Measurements from ENCODE around the gene GNL1. TPM values are rescaled to one million over a fixed set of nuclear protein-coding genes. Genes with fewer than 3 reads are reported as not detected.
"Not testable (repeated sequence)": the region's sequence is repeated elsewhere in the genome, so short reads cannot be mapped to it uniquely, and the experiment has no call there.

The GNL1 gene
- total RNA-seq, 1 experiment from 2014 or later = 34.7 TPM

GRCh38 chr6:30533460-30534294, 22.6 kb downstream of the GNL1 start:
- H3K4me3 ChIP-seq (ENCODE audit: low read length) = no peak overlapping the region
- no peak for ATAC-seq
- no peaks in the 10 kb centered on the region for H3K27me3 ChIP-seq (ENCODE audit: low read length)
- no peaks in the 10 kb centered on the region for H3K9me2 ChIP-seq (replicated peaks; ENCODE audit: low read length)
- H3K27ac ChIP-seq (ENCODE audit: low read length) = no peak overlapping the region
- no peaks in the 10 kb centered on the region for H3F3A ChIP-seq (ENCODE audit: low read length, unreplicated experiment)
- TF ChIP-seq EZH2phosphoT487 (IDR thresholded peaks at IDR 0.05; ENCODE audit: borderline replicate concordance, low read length) (no peak), EZH2 (IDR thresholded peaks at IDR 0.05; ENCODE audit: low read length, unreplicated experiment) (no peak)
- TF ChIP-seq, protein P1, sequence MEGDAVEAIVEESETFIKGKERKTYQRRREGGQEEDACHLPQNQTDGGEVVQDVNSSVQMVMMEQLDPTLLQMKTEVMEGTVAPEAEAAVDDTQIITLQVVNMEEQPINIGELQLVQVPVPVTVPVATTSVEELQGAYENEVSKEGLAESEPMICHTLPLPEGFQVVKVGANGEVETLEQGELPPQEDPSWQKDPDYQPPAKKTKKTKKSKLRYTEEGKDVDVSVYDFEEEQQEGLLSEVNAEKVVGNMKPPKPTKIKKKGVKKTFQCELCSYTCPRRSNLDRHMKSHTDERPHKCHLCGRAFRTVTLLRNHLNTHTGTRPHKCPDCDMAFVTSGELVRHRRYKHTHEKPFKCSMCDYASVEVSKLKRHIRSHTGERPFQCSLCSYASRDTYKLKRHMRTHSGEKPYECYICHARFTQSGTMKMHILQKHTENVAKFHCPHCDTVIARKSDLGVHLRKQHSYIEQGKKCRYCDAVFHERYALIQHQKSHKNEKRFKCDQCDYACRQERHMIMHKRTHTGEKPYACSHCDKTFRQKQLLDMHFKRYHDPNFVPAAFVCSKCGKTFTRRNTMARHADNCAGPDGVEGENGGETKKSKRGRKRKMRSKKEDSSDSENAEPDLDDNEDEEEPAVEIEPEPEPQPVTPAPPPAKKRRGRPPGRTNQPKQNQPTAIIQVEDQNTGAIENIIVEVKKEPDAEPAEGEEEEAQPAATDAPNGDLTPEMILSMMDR (conservative IDR thresholded peaks at IDR 0.05; ENCODE audit: low read depth, low read length) = no peak
- no peak for DNase-seq
- H2AFZ ChIP-seq (ENCODE audit: low read length) = no peak overlapping the region
- no peak overlapping the region for H3K9ac ChIP-seq (ENCODE audit: low read length)
- H3K36me3 ChIP-seq (ENCODE audit: low read depth, low read length) = no peaks in the 10 kb centered on the region
- peaks cover 19% of the 10 kb centered on the region for H3K4me1 ChIP-seq (ENCODE audit: insufficient read depth, low read length)
- H3K4me2 ChIP-seq (ENCODE audit: low read length) = no peak overlapping the region
- POLR2A ChIA-PET (ENCODE audit: unreplicated experiment) = no interaction called here
- CTCF ChIA-PET = no interaction called here
- no TSS peak for BruUV-seq (replicated peaks)
- intact Hi-C loops (cut with micrococcal nuclease) = no loop called here
- H3K9me3 ChIP-seq (ENCODE audit: low read length) = no peaks in the 10 kb centered on the region
- H3K79me2 ChIP-seq (ENCODE audit: low read length) = no peaks in the 10 kb centered on the region
- no peaks in the 10 kb centered on the region for H4K20me1 ChIP-seq (ENCODE audit: low read length)

GRCh38 chr6:30530014-30530413, 26.3 kb downstream of the GNL1 start:
- Histone ChIP-seq H3K9me3 (ENCODE audit: low read length) (no peaks in the 10 kb centered on the region), H3K79me2 (ENCODE audit: low read length) (no peaks in the 10 kb centered on the region), H3K27me3 (ENCODE audit: low read length) (no peaks in the 10 kb centered on the region), H3K9me2 (replicated peaks; ENCODE audit: low read length) (no peaks in the 10 kb centered on the region), H3K27ac (ENCODE audit: low read length) (peak overlapping the region; percentile 17), H4K20me1 (ENCODE audit: low read length) (no peaks in the 10 kb centered on the region), H3K4me3 (ENCODE audit: low read length) (no peak overlapping the region), H3F3A (ENCODE audit: low read length, unreplicated experiment) (no peaks in the 10 kb centered on the region), H3K4me2 (ENCODE audit: low read length) (peak overlapping the region; percentile 23; the same call in 1 of the 2 replicates), H2AFZ (ENCODE audit: low read length) (0 out of 2 replicates have a peak overlapping the region, but pooled peaks have one; percentile 1), H3K9ac (ENCODE audit: low read length) (no peak overlapping the region), H3K36me3 (ENCODE audit: low read depth, low read length) (no peaks in the 10 kb centered on the region), H3K4me1 (ENCODE audit: insufficient read depth, low read length) (peaks cover 30% of the 10 kb centered on the region)
- CTCF ChIA-PET = interaction anchor here (0.6 kb wide), 1 partner anchor 17 kb away, joined by 4 read pairs; no protein-coding TSS in a partner anchor
- no TSS peak for BruUV-seq (replicated peaks)
- TF ChIP-seq EZH2 (IDR thresholded peaks at IDR 0.05; ENCODE audit: low read length, unreplicated experiment) (no peak), EZH2phosphoT487 (IDR thresholded peaks at IDR 0.05; ENCODE audit: borderline replicate concordance, low read length) (no peak)
- TF ChIP-seq, protein P1 (conservative IDR thresholded peaks at IDR 0.05; ENCODE audit: low read depth, low read length) = no peak
- no peak for ATAC-seq
- intact Hi-C loops (cut with micrococcal nuclease) = no loop called here
- peak; percentile 26 for DNase-seq
- POLR2A ChIA-PET (ENCODE audit: unreplicated experiment) = interaction anchor here (0.8 kb wide), 1 partner anchor 40 kb away, joined by 3 read pairs; no protein-coding TSS in a partner anchor

- intact Hi-C loops (cut with micrococcal nuclease); H3K4me3 ChIP-seq (ENCODE audit: low read length); H3K9me2 ChIP-seq (replicated peaks; ENCODE audit: low read length); ATAC-seq; H3K79me2 ChIP-seq (ENCODE audit: low read length); H3K36me3 ChIP-seq (ENCODE audit: low read depth, low read length); H2AFZ ChIP-seq (ENCODE audit: low read length); H3K9me3 ChIP-seq (ENCODE audit: low read length); H3F3A ChIP-seq (ENCODE audit: low read length, unreplicated experiment); BruUV-seq (replicated peaks); DNase-seq; H3K27me3 ChIP-seq (ENCODE audit: low read length); H4K20me1 ChIP-seq (ENCODE audit: low read length); H3K9ac ChIP-seq (ENCODE audit: low read length): not testable (repeated sequence)
- peak overlapping the region; percentile 84; the same call in 1 of the 2 replicates for H3K27ac ChIP-seq (ENCODE audit: low read length)
- POLR2A ChIA-PET (ENCODE audit: unreplicated experiment) = interaction anchor here (0.8 kb wide), 1 partner anchor 39 kb away, joined by 3 read pairs; no protein-coding TSS in a partner anchor
- CTCF ChIA-PET = interaction anchor here (0.6 kb wide), 2 partner anchors 18 to 42 kb away, joined by 3 to 4 read pairs; partner anchors contain the start of gene ABCF1
- H3K4me2 ChIP-seq (ENCODE audit: low read length) = peak overlapping the region; percentile 23; the same call in 1 of the 2 replicates
- H3K4me1 ChIP-seq (ENCODE audit: insufficient read depth, low read length) = peaks cover 30% of the 10 kb centered on the region
Observed at GRCh38 chr6:30529349-30529875, 26.9 kb downstream of the GNL1 start.

GRCh38 chr6:30526444-30526843, 29.8 kb downstream of the GNL1 start:
- H3K9ac ChIP-seq (ENCODE audit: low read length); H3K4me3 ChIP-seq (ENCODE audit: low read length); H3K27me3 ChIP-seq (ENCODE audit: low read length); BruUV-seq (replicated peaks); H4K20me1 ChIP-seq (ENCODE audit: low read length); H3K79me2 ChIP-seq (ENCODE audit: low read length); H3K27ac ChIP-seq (ENCODE audit: low read length); H3K9me3 ChIP-seq (ENCODE audit: low read length); POLR2A ChIA-PET (ENCODE audit: unreplicated experiment); intact Hi-C loops (cut with micrococcal nuclease); H3K9me2 ChIP-seq (replicated peaks; ENCODE audit: low read length); H3K4me2 ChIP-seq (ENCODE audit: low read length); H3K36me3 ChIP-seq (ENCODE audit: low read depth, low read length); ATAC-seq; DNase-seq; CTCF ChIA-PET; H3F3A ChIP-seq (ENCODE audit: low read length, unreplicated experiment); H2AFZ ChIP-seq (ENCODE audit: low read length): not testable (repeated sequence)
- H3K4me1 ChIP-seq (ENCODE audit: insufficient read depth, low read length) = peaks cover 32% of the 10 kb centered on the region
